ENCODE measurements around the gene RALGPS1.

Gene RALGPS1

DNA sequence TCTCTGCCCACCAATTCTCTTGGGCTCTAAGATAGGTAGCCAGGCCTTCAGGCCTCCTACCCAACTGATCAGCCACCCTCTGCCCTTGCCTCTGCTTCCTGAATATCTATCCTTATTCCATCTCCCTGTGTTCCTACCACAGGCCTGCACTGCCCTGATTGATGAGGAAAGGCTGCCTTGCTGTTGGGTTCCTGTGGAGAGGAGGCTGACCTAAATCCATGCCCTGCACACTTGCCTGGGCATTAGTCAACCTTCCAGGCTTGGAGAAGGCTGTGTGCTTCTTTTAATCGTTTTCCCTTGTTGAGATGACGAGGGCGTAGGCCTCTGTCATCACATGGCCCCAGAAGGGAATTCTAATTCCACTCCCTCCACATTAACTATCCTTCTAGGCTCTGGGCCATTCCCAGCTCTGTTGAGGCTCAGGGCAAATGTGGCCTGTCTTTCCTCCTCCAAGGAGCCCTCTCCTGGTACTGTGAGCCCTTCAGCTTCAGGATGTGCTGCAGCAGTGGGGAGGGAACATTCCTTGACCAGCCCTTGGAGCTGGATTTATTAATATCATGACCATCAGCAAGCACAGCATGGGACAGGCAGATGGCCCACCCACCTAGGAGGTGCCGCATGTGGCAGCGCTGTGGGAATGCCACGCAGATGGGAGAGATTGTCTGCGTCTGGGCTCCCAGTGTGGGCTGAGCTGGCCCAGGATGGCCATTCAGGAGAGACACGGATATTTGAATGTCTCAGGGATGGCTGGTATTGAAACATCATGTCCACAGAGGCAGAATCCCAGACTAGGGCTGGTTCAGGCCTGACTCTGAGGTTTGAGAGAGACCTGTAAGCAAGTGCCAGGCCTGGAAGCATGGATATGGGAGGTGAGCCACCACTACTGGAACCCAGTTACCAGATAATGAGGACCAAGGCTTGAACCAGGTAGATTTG lies 166.9 kb downstream of the RALGPS1 start:
- DNase-seq, result no peak

DNA sequence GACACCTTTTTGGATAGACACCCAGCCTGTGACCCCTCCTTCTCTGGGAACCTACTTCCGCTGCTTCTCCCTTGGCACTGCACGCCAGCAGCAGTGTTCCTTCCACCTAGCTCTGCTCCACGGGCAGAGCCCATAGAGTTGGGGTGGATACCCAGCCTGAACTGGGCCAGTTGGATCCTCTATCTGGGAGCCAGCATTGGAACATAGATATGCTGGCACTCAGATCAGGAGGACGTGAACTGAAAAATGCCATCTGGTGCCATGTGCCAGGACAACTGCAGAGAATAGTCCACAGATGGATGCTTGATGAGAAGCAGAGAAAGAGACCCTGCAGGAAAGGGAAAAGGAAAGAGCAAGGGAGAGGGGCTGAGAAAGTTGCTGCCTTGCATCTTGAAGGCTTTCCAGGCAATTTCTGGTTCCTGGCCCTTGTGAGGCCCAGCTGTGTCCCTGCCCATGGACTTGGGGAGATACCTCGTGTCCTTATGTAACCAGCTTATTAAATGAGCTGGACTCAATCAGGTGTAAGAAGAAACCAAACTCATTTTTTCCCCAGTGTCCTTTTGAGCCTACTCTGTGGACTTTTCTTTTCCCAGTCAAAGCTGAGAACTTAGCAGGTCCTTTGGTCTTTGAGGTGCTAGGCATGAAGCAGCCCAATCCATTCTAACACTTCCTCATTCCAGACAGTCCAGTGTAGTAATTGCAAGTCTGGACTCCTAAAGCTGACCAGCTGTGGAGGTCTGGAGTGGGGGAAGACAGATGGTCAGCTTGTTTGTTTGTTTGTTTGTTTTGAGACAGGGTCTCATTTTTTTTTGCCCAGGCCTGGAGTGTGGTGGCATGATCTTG lies 168.8 kb downstream of the RALGPS1 start:
- DNase-seq, result no peak

DNA sequence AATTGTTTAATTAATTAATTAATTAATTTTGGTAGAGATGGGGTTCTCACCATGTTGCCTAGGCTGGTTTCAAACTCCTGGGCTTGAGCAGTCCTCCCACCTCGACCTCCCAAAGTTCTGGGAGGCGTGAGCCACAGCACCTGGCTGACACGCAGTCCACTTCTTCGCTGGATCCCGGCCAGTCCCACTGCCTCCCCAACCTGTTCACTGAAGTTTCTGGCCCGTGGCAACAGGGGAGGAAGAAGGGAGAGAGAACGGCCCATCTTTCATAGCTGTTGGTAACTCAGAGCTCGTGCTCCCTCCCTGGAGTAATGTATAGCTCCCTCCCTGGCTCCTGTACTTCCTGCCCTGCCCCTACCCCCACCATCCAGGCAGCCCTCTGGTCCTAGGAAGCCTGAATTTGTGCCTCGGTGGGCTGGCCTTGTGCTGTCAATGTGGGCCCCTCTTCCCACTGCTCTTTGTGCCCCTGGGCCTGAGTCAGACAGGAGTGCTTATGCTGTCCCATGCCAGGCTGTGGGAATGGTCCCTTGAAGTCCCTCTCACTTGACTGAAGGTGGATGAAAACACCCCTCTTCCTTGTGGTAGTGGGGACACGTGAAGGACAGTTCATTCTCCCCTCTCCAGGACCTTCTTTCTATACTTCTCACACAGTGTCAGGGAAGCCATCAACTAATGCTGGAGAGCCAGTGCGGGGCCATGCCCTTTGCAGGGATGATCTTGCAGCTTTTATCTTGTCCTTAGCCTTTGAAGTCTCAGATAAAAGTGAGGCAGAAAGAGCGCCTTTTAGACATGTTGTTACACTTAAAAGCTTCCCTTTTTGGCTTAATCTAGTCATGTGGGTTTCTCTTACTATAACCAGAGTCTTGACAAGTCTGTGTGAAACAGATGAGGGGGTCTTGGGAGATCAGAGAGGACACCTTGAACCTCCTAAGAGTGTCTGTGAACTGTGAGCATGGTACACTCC lies 169.8 kb downstream of the RALGPS1 start:
- DNase-seq, result no peak

DNA sequence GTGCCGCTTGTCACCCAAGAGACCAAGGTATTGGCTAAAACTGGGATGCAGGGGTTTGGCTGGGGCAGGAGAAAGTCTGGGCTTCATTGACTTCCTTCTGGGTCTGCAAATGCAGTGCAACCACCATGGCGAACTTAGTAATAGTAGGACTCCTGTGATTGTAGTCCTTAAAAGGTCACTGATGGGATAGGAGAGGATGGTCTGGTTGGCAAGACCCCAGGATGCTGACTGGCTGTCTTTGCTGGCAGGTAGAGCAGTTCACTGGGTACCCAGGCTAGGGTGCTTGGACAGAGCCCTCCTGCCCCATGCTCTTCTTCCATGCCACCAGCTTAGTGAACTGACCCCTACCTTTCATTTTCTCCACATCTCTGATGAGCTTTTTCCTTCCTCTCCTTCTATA lies 170.6 kb downstream of the RALGPS1 start:
- no peak for DNase-seq

DNA sequence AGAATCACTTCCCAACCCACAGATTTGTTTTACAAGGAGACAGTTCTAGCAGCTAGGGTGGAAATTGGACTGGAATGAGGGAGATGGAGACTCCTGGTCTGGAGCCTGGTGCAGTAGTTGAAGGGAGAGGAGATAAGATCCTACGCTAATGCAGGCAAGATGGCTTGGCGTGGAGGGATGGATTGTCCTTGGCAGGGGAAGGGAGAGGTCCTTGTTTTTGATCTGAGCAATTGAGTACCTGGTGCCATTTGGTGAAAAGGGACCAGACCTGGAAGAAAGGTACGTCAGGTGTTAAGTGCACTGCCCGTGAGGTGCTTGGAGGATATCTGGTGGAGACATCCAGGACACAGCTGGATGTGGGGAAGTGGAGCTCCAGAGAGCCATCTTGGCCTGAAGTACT lies 172.2 kb downstream of the RALGPS1 start:
- no peak for DNase-seq

DNA sequence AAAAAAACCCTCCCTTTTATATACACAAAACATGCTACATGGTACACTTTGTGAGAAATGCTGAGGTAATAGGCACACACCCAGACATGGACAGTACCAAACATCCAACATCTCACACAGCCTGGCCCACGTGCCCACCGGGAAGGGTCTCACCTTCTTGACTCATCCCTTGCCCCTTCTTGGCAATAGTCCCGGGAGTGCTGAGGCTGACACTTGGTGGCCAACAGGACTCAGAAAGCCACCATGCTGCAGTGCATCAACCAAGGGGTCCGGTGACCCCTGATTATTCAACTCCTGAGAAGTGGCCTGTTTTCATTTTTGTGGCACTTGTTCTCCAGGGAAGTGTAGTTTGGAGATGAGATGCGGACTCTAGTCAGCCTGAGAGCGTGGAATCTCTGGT lies 172.8 kb downstream of the RALGPS1 start:
- no peak for DNase-seq

DNA sequence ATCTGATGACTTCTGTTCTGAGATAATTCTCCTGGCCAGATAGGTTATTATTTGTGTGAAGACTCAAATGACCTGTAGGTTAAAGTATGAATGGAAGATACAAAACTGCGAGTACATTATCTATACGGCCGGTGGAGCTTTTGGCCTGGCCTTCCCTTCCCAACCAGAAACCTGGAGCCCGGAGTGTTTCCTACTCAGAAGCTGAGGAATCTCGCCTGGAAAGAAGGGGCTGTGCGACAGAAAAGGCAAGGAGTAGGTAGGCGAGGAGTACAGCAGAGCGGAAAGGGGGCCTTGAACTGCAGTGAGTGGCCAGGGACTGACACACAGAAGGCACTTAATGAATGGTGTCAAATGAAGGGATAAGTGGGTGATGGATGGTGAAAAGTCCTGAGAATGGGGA lies 173.3 kb downstream of the RALGPS1 start:
- DNase-seq, result no peak

DNA sequence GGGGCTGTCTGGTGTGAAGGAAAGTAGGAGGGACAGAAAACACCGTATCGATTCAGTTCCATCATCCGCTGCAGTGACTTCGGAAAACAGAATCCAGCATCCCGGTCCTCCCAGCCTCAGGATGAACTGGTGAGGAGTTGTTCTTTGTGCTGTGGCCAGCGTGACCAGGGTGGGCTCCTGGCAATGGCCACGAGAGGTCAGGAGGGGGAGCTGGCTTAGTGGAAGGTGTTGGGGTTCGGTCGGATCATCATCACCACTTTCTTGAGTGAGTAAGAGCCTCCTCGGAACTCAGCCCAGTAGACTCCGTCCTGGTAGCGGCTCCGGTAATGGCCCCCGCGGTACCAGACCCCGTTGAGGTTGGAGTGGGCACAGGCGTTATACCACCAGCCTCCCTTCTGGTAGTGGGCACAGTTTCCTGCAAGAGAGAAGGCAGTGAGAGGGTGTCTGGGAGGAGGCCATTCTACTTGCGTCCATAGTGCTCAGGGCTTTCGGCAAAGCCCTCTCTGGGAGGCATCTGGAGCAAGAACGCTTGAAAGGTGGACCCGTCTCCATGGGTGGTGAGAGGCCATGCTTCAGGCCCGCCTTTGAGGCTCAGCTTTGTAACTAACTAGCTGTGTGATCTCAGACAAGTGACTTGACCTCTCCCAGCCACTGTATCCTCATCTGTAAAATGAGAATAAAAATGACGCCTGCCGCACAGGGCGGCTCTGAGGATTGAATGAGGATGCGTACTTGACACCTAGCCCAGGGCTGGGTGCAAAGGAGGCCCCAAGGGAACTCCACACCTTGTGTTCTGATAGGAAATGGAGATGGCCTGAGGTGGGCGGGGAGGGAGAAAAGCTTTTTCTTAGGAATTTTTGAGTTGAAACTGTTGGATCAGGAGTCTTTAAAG lies 174.4 kb downstream of the RALGPS1 start:
- no peak for DNase-seq

DNA sequence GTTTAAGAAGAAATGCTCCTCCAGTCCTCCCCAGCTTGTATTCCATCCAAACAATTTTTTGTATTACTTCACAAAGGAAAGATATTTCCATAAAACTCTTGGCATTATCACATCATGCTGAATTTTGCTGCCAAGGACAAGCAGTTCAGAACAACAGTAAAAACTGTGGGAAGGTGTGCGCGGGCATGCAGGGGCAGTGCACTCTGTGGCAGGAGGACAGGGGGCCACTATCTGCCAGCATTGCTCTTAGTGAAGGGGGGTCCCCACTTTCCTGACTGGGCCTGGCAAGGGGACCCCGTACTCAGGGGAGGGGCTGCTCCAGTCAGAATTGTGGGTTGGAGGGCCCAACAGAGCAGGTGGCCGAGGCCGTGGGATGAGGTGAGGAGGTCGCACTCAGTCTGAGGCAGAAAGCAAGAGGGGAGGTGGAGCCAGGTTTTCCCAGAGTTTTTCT lies 175.1 kb downstream of the RALGPS1 start:
- DNase-seq, result no peak

DNA sequence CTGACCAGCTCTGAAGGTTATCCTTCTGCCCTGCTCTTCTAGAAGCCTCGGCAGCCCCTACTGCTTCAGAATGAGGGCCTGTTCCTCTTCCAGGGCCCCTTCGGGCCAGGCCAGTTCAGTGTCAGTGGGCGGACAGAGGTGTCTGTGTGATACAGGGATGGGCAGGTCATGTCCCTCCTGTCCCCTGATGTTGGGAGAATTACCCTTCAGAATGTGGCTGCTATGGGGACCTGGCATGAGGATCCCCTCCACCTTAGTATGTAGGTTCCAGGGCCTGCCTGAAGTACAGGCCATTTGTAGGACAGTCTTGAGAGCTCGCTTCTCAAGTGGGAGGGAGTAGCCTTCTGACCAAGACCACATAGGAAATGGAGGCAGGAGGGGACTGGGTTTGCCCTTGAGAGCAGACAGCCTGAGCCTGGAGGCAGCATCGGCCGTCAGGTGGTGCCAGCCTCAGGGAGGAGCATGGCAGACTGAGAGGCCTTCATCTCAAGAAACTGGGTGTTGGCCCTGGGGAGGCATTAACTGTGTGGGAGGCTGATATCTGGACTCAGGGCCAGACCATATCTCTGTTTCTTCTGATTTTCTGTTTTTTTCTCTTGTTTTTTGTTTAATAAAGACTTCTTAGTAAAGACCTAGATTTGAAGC lies 175.9 kb downstream of the RALGPS1 start:
- DNase-seq, result no peak

DNA sequence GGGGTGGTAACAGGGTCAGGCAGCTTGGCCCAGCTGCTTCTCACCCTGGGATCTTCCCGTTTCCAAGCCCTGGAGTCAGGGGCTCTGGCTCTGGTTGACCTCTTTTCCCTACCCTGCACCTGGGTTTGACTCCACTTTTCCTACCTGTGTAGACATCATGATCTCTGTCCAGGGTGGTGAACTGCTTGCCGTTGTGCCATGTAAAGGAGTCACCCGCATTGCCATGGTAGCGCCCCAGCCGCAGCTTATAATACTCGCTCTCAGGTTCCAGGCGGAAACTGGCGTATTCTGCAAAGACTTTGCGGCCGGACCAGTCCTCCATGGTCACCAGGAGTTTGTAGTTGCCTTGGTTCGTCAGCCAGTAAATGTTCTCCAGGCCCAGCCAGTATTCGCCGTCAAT lies 176.9 kb downstream of the RALGPS1 start:
- no peak for DNase-seq

DNA sequence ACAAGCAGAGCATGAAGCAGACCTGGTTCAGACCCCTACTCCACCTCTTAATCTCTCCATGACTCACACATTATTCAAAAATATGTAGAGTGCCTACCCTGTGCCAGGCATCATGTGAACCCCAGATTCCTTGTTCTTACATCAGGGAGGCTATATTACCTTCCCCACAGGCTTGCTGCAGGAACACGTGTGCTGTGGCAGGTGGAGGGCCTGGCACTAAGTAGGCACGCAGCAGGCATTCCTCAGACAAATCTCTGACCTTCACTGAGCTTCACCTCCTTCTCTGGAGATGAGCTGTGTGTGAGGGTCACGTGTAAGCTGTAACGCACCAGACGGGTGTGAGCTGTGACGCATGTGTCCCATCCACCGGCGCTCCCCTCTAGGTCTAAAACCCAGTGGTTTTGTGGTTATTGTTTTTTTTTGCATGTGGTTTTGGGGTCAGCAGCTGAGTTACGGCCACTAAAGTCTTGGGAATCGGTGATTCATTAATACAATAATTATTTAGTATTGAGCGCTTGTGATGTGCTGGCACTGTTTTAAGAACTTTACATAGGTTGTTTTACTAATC lies 177.5 kb downstream of the RALGPS1 start:
- no peak for DNase-seq

DNA sequence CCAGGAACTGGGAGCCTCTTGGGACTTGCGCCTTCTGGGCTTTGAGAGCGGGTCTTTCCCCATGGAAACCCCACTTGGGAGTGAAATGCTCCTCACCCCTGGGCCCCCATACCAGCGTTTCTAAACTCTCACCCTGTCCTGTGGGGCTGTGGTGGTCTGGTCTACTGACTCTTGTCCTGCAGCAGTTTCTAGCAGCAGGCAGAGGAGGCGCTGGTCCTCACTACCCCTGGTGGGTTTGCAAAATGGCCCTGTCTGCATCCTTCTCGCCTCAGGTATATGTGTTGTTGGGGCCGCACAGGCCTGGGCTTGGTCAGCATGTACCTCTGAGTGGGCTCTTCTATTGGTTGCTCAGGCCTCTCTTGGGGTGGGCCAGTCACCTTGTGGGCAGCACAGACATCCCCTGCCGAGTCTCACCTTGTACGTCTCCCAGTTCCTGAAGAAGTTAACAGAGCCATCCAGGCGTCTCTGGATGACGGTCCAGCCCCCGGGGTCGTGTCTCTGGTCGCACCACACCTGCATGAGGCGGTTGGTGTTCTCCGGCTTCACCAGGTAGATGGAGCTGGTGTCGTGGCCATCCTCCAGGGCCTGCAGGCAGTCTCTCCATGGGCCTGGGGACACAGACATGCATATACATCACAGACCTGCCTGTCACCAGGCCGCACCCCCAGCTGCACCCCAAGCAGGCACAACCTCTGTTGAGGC lies 178.9 kb downstream of the RALGPS1 start:
- DNase-seq, result no peak

DNA sequence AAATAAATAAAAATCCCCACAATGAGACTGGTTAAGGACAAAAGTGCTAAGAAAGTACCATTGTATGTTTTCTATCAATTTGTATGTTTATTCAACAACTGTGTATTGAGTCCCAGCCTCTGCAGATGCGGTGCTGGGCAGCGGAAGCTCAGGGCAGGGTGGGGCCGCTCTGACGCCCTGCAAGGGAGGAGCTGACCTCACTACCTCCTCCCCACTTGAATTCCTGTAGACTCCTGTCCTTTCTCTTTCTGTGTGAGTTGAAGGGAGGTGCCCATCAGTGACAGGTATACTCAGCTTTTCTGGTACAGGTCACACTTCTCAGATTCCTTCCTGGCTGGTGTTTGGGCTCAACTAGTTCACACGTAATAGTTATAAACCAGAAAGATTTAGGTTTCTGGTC lies 180.8 kb downstream of the RALGPS1 start:
- no peak for DNase-seq

DNA sequence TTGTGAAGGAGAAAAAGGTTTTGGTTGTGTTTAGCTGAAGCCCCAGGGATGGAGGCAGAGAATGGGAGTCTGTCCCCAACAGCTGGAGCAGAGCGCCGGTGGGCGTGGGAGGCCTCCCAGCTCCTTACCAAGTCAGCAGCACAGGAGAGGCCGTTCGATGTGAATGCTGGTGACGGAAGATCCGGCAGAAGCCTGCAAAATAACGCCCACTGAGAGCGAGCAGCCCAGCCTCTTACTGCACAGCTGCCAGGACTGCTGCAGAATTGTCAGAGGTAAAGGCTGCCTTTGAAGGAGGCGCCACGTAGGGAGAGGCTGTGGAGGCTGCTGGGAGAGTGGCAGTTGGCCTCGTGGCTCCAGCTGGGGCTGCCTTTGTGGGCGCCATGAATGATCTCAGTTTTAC lies 181.6 kb downstream of the RALGPS1 start:
- DNase-seq, result no peak

DNA sequence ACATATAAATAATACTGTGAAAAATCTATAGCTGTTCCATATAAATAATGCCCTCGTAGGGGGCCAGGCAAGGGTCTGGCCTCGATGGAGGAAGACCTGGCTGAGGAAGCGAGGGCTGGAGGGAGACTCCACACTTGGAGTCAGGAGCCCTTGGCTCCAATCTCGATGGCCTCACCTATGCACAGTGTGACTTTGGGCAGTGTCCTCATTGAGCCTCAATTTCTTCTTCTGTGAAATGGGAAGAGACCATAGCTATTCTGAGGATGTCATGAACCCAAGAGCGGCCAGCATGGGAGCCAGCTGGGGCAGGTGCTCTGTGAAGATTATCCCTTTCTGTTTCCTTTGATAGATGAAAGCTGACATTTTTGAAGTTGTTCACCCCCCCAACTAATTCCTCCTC lies 183.1 kb downstream of the RALGPS1 start:
- no peak for DNase-seq

DNA sequence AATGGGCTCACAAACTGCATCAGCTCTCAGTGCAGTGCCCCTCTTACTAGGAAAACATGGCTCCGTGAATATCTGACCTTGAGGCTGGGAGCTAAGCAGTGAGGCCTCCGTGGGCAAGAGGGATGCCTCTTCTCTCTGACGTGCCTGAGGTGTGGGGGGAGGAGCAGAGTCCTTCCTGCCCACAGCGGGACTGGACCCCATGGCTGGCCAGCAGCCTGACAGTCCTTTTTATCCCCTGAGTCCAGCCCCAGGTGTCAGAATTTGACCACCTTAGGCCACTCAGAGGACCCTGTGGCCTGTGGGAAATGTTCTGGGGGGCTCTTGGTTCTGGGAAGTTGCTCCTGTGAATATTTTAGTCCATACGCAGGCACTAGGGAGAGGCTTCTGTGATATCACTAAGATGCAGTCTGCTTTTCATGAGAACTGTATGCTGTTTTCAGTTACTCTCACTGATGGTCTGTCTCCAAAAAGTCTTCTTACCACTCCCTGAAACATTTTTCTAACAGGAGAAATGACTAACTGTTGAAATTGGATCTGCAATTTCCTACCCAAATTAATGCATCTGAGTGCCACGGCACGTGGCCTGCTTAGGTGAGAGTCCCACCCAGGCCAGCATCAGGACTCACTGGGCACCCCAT lies 184.5 kb downstream of the RALGPS1 start:
- no peak for DNase-seq

DNA sequence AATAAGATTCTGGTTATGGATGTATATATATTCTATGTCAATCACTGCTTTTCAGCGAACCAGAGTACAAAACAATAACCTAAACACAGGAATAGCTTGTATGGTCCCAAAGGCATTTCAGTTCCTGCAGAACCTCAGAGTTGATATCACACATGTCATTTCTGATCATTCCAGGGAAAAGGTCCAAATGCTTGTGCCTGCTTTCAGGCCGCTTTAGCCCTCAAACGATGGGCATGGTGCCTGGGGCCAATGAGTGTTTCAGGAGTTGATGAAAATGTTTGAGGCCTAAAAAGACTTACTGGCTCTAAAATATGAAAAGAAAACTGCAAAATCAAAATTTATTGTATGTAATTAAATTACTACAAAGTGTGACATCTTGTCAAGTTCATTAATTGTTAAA lies 185.1 kb downstream of the RALGPS1 start:
- DNase-seq, result no peak

DNA sequence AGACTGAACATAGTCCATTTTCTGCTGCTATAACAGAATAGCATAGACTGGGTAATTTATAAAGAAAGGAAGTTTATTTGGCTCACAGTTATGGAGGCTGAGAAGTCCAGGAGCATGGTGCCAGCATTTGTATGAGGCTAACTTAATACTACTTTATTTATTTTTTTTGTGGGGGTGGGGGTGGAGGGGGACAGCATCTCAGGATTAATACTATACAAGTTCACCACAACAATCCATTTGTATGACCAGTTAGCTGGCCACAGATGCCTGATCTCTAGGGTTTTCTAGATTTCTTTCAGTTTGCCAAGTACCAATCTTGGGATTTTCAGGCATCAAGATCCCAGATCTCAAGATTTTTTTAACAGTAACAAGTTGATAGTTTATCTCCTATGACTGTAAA lies 187.6 kb downstream of the RALGPS1 start:
- DNase-seq, result no peak

DNA sequence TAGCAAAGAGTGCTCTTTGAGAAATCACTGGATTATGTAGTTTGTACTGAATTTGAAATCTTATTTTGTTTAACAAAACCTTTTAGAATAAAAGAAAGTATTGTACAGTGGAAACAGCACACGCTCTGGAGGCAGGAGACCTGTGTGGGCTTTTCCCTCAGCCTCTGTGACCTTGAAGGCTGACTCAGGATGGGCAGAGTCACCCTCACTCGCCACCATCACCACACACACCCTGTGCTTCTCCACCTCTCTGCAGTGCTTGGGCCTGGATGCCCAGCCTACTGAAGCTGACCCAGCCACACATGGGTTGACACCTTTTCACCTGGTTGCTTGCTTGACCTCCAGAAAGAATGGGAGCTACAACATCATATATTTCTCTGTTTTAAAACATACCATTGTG lies 188.2 kb downstream of the RALGPS1 start:
- DNase-seq, result no peak
